WTC11 (cell line): ENCODE results near the gene ADGRE2. TPM values are rescaled to one million over a fixed set of nuclear protein-coding genes. Genes with fewer than 3 reads are reported as not detected.

Experiments used
- ATAC-seq: fragments of 200-7000 bp; cut with Tn5 transposase; 2 replicates; pipeline ENCODE4 v1.10.0; 2021; ENCODE audit warnings: mild to moderate bottlenecking, moderate library complexity
- CTCF ChIA-PET: fragments of 300-600 bp; sonication (Branson Sonifier 250); formaldehyde crosslinking; loops from one replicate; lab custom pipeline; 2021; ENCODE audit warnings: antibody characterized with exemption; lab: Charles Lee
- POLR2A ChIA-PET: fragments of 350-600 bp; sonication (Branson Sonifier 250); formaldehyde crosslinking; loops from one replicate; lab custom pipeline; 2021; ENCODE audit warnings: antibody characterized with exemption; lab: Charles Lee
- DNase-seq: peaks from one replicate; pipeline ENCODE4 v3.0.0; 2021; ENCODE audit warnings: low spot score
- H3K27ac Mint-ChIP-seq: 2 replicates; pipeline ENCODE4 v1.8.0; 2021; ENCODE audit warnings: mixed read lengths
- H3K27me3 Mint-ChIP-seq: 2 replicates; pipeline ENCODE4 v1.8.0; 2021; ENCODE audit warnings: low read depth, mild to moderate bottlenecking, moderate library complexity, mixed read lengths
- H3K36me3 Mint-ChIP-seq: 2 replicates; pipeline ENCODE4 v1.8.0; 2021; ENCODE audit warnings: mixed read lengths
- H3K4me1 Mint-ChIP-seq: 2 replicates; pipeline ENCODE4 v1.8.0; 2022; ENCODE audit warnings: mixed read lengths
- H3K4me3 Mint-ChIP-seq: 2 replicates; pipeline ENCODE4 v1.8.0; 2021; ENCODE audit warnings: mild to moderate bottlenecking, moderate library complexity, mixed read lengths
- H3K9me3 Mint-ChIP-seq: 2 replicates; pipeline ENCODE4 v1.8.0; 2021; ENCODE audit warnings: mixed read lengths
- ATF1 ChIP-seq: sonication (generic); formaldehyde crosslinking; IDR thresholded peaks from 2 replicates; pipeline ENCODE4 v1.8.1; 2023; ENCODE audit warnings: mild to moderate bottlenecking, moderate library complexity, missing genetic modification reagents
- ATF3 ChIP-seq: sonication (generic); formaldehyde crosslinking; conservative IDR thresholded peaks from 2 replicates; pipeline ENCODE4 v1.8.1; 2022; ENCODE audit warnings: mild to moderate bottlenecking, missing genetic modification reagents
- CREM ChIP-seq: sonication (generic); formaldehyde crosslinking; IDR thresholded peaks from 2 replicates; pipeline ENCODE4 v1.8.1; 2022; ENCODE audit warnings: mild to moderate bottlenecking, missing genetic modification reagents, moderate library complexity
- ELF4 ChIP-seq: sonication (generic); formaldehyde crosslinking; IDR thresholded peaks from 2 replicates; pipeline ENCODE4 v1.8.1; 2022; ENCODE audit warnings: low read depth, mild to moderate bottlenecking, moderate library complexity, missing genetic modification reagents
- EMX1 ChIP-seq: fragments of 250-450 bp; sonication (Bioruptor Pico); IDR thresholded peaks from 2 replicates; pipeline ENCODE4 v1.8.0; 2021; ENCODE audit warnings: mild to moderate bottlenecking
- ERG ChIP-seq: fragments of 250-450 bp; sonication (Bioruptor Pico); IDR thresholded peaks from 2 replicates; pipeline ENCODE4 v1.8.0; 2021; ENCODE audit warnings: mild to moderate bottlenecking
- ETV6 ChIP-seq: sonication (generic); formaldehyde crosslinking; IDR thresholded peaks from 2 replicates; pipeline ENCODE4 v1.8.1; 2022; ENCODE audit warnings: mild to moderate bottlenecking, missing genetic modification reagents
- IRF1 ChIP-seq: sonication (generic); formaldehyde crosslinking; IDR thresholded peaks from 2 replicates; pipeline ENCODE4 v1.8.0; 2023; ENCODE audit warnings: missing genetic modification reagents
- IRF2 ChIP-seq: sonication (generic); formaldehyde crosslinking; IDR thresholded peaks from 2 replicates; pipeline ENCODE4 v1.8.0; 2022; ENCODE audit warnings: low read depth, missing genetic modification reagents, borderline replicate concordance
- NFATC4 ChIP-seq: fragments of 250-450 bp; sonication (Bioruptor Pico); IDR thresholded peaks from 2 replicates; pipeline ENCODE4 v1.9.0; 2021; ENCODE audit warnings: mild to moderate bottlenecking
- NFYB ChIP-seq: sonication (generic); formaldehyde crosslinking; conservative IDR thresholded peaks from 2 replicates; pipeline ENCODE4 v1.8.0; 2022; ENCODE audit warnings: low read depth, missing genetic modification reagents
- SMAD3 ChIP-seq: sonication (generic); formaldehyde crosslinking; IDR thresholded peaks from 2 replicates; pipeline ENCODE4 v1.8.0; 2022; ENCODE audit warnings: missing genetic modification reagents, mild to moderate bottlenecking, borderline replicate concordance
- SMAD4 ChIP-seq: sonication (generic); formaldehyde crosslinking; IDR thresholded peaks from 2 replicates; pipeline ENCODE4 v1.8.0; 2022; ENCODE audit warnings: mild to moderate bottlenecking, missing genetic modification reagents
- SOX15 ChIP-seq: fragments of 250-450 bp; sonication (Bioruptor Pico); IDR thresholded peaks from 2 replicates; pipeline ENCODE4 v1.9.0; 2021; ENCODE audit warnings: mild to moderate bottlenecking
- SP1 ChIP-seq: sonication (generic); formaldehyde crosslinking; conservative IDR thresholded peaks from 2 replicates; pipeline ENCODE4 v1.8.1; 2022; ENCODE audit warnings: missing genetic modification reagents
- STAT6 ChIP-seq: sonication (generic); formaldehyde crosslinking; conservative IDR thresholded peaks from 2 replicates; pipeline ENCODE4 v1.8.1; 2023; ENCODE audit warnings: mild to moderate bottlenecking, low read depth, missing genetic modification reagents, moderate library complexity
- TEAD4 ChIP-seq: sonication (generic); formaldehyde crosslinking; IDR thresholded peaks from 2 replicates; pipeline ENCODE4 v1.8.0; 2022; ENCODE audit warnings: mild to moderate bottlenecking, missing genetic modification reagents
- TP53 ChIP-seq: sonication (generic); formaldehyde crosslinking; IDR thresholded peaks from 2 replicates; pipeline ENCODE4 v1.8.1; 2023; ENCODE audit warnings: mild to moderate bottlenecking, missing genetic modification reagents
- USF2 ChIP-seq: sonication (generic); formaldehyde crosslinking; IDR thresholded peaks from 2 replicates; pipeline ENCODE4 v1.8.1; 2023; ENCODE audit warnings: mild to moderate bottlenecking, missing genetic modification reagents, moderate library complexity
- ZBTB43 ChIP-seq: sonication (generic); formaldehyde crosslinking; IDR thresholded peaks from 2 replicates; pipeline ENCODE4 v1.8.1; 2023; ENCODE audit warnings: mild to moderate bottlenecking, missing genetic modification reagents
- ZNF121 ChIP-seq: sonication (generic); formaldehyde crosslinking; IDR thresholded peaks from 2 replicates; pipeline ENCODE4 v1.8.0; 2023; ENCODE audit warnings: missing genetic modification reagents
- ZNF317 ChIP-seq: sonication (generic); formaldehyde crosslinking; IDR thresholded peaks from 2 replicates; pipeline ENCODE4 v1.8.1; 2023; ENCODE audit warnings: low read depth, mild to moderate bottlenecking, moderate library complexity, missing genetic modification reagents, borderline replicate concordance
- ZNF396 ChIP-seq: fragments of 250-450 bp; sonication (Bioruptor Pico); IDR thresholded peaks from 2 replicates; pipeline ENCODE4 v1.8.0; 2021; ENCODE audit warnings: mild to moderate bottlenecking, moderate library complexity, borderline replicate concordance
- ZNF423 ChIP-seq: fragments of 250-450 bp; sonication (Bioruptor Pico); IDR thresholded peaks from 2 replicates; pipeline ENCODE4 v2.1.2; 2022; ENCODE audit warnings: mild to moderate bottlenecking, moderate library complexity
- total RNA-seq: library from RNA; stranded (reverse); gene quantifications from 3 replicates; pipeline ENCODE4 v1.2.3, GENCODE V29; 2021

Gene ADGRE2
- total RNA-seq, 1 experiment from 2014 or later = 4.0 TPM

GRCh38 chr19:14769201-14769600 lies 9.2 kb downstream of the ADGRE2 start:
- peaks cover 28% of the 10 kb centered on the region for H3K36me3 Mint-ChIP-seq
- DNase-seq = no peak
- H3K9me3 Mint-ChIP-seq = no peaks in the 10 kb centered on the region
- CTCF ChIA-PET = no interaction called here
- H3K27me3 Mint-ChIP-seq = no peaks in the 10 kb centered on the region; the same call in 1 of the 2 replicates
- TF ChIP-seq USF2 (CRISPR knock-in tag) = no peak
- no peak for TF ChIP-seq SMAD3
- TF ChIP-seq ELF4 (CRISPR knock-in tag) = no peak
- TF ChIP-seq ZNF423 (CRISPR knock-in tag) = no peak
- no peak for TF ChIP-seq ZNF396 (CRISPR knock-in tag)
- no peak for TF ChIP-seq NFATC4
- TF ChIP-seq ZBTB43 (CRISPR knock-in tag) = no peak
- TF ChIP-seq SP1 (CRISPR knock-in tag) = no peak
- TF ChIP-seq NFYB (CRISPR knock-in tag) = no peak
- TF ChIP-seq TEAD4 (CRISPR knock-in tag) = no peak
- no peak for TF ChIP-seq ERG (CRISPR knock-in tag)
- TF ChIP-seq STAT6 = no peak
- TF ChIP-seq SOX15 (CRISPR knock-in tag) = no peak
- TF ChIP-seq ZNF121 (CRISPR knock-in tag) = no peak
- no peak for TF ChIP-seq TP53 (CRISPR knock-in tag)
- no peak for TF ChIP-seq ATF1 (CRISPR knock-in tag)
- no peak for TF ChIP-seq ETV6 (CRISPR knock-in tag)
- no peak for TF ChIP-seq IRF2 (CRISPR knock-in tag)
- TF ChIP-seq CREM (CRISPR knock-in tag) = no peak
- TF ChIP-seq IRF1 (CRISPR knock-in tag) = no peak
- no peaks in the 10 kb centered on the region for H3K4me1 Mint-ChIP-seq
- H3K27ac Mint-ChIP-seq = no peak overlapping the region
- POLR2A ChIA-PET = no interaction called here
- no peak overlapping the region for H3K4me3 Mint-ChIP-seq
- no peak for ATAC-seq

- POLR2A ChIA-PET = no interaction called here
- no peak for DNase-seq
- Mint-ChIP-seq H3K9me3 (no peaks in the 10 kb centered on the region), H3K27me3 (peaks cover 3% of the 10 kb centered on the region), H3K4me3 (no peak overlapping the region), H3K27ac (no peak overlapping the region)
- no peak for ATAC-seq
- TF ChIP-seq EMX1 (CRISPR knock-in tag) = no peak
- no peak for TF ChIP-seq ZNF317 (CRISPR knock-in tag)
- TF ChIP-seq SMAD4 (CRISPR knock-in tag) = no peak
- no peak for TF ChIP-seq ATF3 (CRISPR knock-in tag)
- TF ChIP-seq SOX15 (CRISPR knock-in tag) = no peak
- TF ChIP-seq, all 79 proteins: peak for 0
- no peaks in the 10 kb centered on the region for H3K4me1 Mint-ChIP-seq
- H3K36me3 Mint-ChIP-seq = peaks cover 32% of the 10 kb centered on the region
- CTCF ChIA-PET = no interaction called here
These were observed 10.4 kb downstream of the ADGRE2 start for GRCh38 chr19:14768001-14768400.
